Measurements from ENCODE around the gene STX8.
A peak's percentile ranks its signal among the peaks of the same experiment; 100 is the strongest.
"Not testable (repeated sequence)": the region's sequence is repeated elsewhere in the genome, so short reads cannot be mapped to it uniquely, and the experiment has no call there.

Gene STX8

GRCh38 chr17:9554715-9555114 lies 20.9 kb downstream of the STX8 start:
- not testable (repeated sequence) for H3K4me3 ChIP-seq (ENCODE audit: low read length)
- peak; percentile 40 for DNase-seq (ENCODE audit: low read depth)
- TF ChIP-seq CTCF (conservative IDR thresholded peaks at IDR 0.05; ENCODE audit: low read length): peak; percentile 49

GRCh38 chr17:9553596-9553995 lies 22.0 kb downstream of the STX8 start:
- H3K4me3 ChIP-seq (ENCODE audit: low read length): no peak overlapping the region
- TF ChIP-seq CTCF (conservative IDR thresholded peaks at IDR 0.05; ENCODE audit: low read length): no peak
- DNase-seq (ENCODE audit: low read depth): no peak

- DNase-seq (ENCODE audit: low read depth): no peak
- H3K4me3 ChIP-seq (ENCODE audit: low read length): no peak overlapping the region
Measured at GRCh38 chr17:9553181-9553580, 22.4 kb downstream of the STX8 start.

GRCh38 chr17:9549215-9549614 lies 26.4 kb downstream of the STX8 start:
- H3K4me3 ChIP-seq (ENCODE audit: low read length): no peak overlapping the region
- DNase-seq (ENCODE audit: low read depth): no peak
- TF ChIP-seq CTCF (conservative IDR thresholded peaks at IDR 0.05; ENCODE audit: low read length): no peak

More at GRCh38 chr17:9553181-9553580, 22.4 kb downstream of the STX8 start:
- no peak for TF ChIP-seq CTCF (conservative IDR thresholded peaks at IDR 0.05; ENCODE audit: low read length)

- H3K4me3 ChIP-seq (ENCODE audit: low read length): no peak overlapping the region
- TF ChIP-seq CTCF (conservative IDR thresholded peaks at IDR 0.05; ENCODE audit: low read length): no peak
- no peak for DNase-seq (ENCODE audit: low read depth)
Measured at GRCh38 chr17:9544221-9544620, 31.4 kb downstream of the STX8 start.

GRCh38 chr17:9541718-9542117 lies 33.9 kb downstream of the STX8 start:
- DNase-seq (ENCODE audit: low read depth): no peak
- no peak overlapping the region for H3K4me3 ChIP-seq (ENCODE audit: low read length)
- no peak for TF ChIP-seq CTCF (conservative IDR thresholded peaks at IDR 0.05; ENCODE audit: low read length)

- no peak for DNase-seq (ENCODE audit: low read depth)
- no peak overlapping the region for H3K4me3 ChIP-seq (ENCODE audit: low read length)
- no peak for TF ChIP-seq CTCF (conservative IDR thresholded peaks at IDR 0.05; ENCODE audit: low read length)
Measured at GRCh38 chr17:9538626-9539025, 37.0 kb downstream of the STX8 start.
